Prostate gland (tissue), 2 donors: ENCODE measurements around the gene ADAMTS10. TPM values are rescaled to one million over a fixed set of nuclear protein-coding genes. Genes with fewer than 3 reads are reported as not detected.

Source experiments
- DNase-seq: peaks from one replicate; pipeline ENCODE4 v3.0.0-alpha.2; 2019; ENCODE audit warnings: low spot score
- H3K27ac ChIP-seq, 2 donors: fragments of 200-600 bp; sonication (generic); 2 replicates each; pipeline ENCODE4 v1.5.1; 2017 to 2019
- H3K27me3 ChIP-seq: fragments of 200-600 bp; sonication (generic); replicated peaks from 2 replicates; pipeline ENCODE4 v1.5.1; 2019; ENCODE audit not compliant: insufficient read depth
- H3K36me3 ChIP-seq, 2 donors: fragments of 200-600 bp; sonication (generic); 1 replicate in 1 of 2; 2 replicates in 1 of 2; pipeline versions ENCODE4 v1.5.1 to v1.8.1; 2017 to 2019
- H3K4me1 ChIP-seq: fragments of 200-600 bp; sonication (generic); replicated peaks from 2 replicates; pipeline ENCODE4 v1.5.1; 2019
- H3K4me3 ChIP-seq, 2 donors: fragments of 200-600 bp; sonication (generic); 2 replicates each; pipeline ENCODE4 v1.5.1; 2017 to 2019
- H3K9me3 ChIP-seq: fragments of 200-600 bp; sonication (generic); 2 replicates; pipeline ENCODE4 v1.5.1; 2017
- POLR2A ChIP-seq: fragments of 450-650 bp; IDR thresholded peaks from one replicate; pipeline ENCODE4 v1.6.1; 2016; ENCODE audit warnings: antibody characterized with exemption, mild to moderate bottlenecking
- POLR2AphosphoS5 ChIP-seq: sonication (generic); formaldehyde crosslinking; IDR thresholded peaks from one replicate; pipeline ENCODE4 v1.6.1; 2017; ENCODE audit warnings: antibody characterized with exemption
- WGBS: methylation state at CpG from one replicate; pipeline ENCODE4 v1.1.5; 2018; 5-methylcytosine and 5-hydroxymethylcytosine counted together
- intact Hi-C: fragments of 100-400 bp; cut with DNase I; formaldehyde crosslinking; loops from one replicate; pipeline ENCODE4 v1.14.2; 2022
- total RNA-seq, 2 donors: library from RNA; depleted of rRNA; stranded (reverse); fragments of >200 nt; gene quantifications; one replicate each; pipeline ENCODE4 v1.1.0, GENCODE V29; 2016
- TF ChIP-seq, protein P1 (sequence below), 4 experiments: fragments of 200-600 bp in 2 of 4; fragments of 450-650 bp in 2 of 4; sonication (generic) in 2 of 4; IDR thresholded peaks; 1 replicate in 3 of 4; 2 replicates in 1 of 4; pipeline ENCODE4 v1.5.1; 2016 to 2019; ENCODE audit warnings: antibody characterized with exemption in 4 of 4, mild to moderate bottlenecking in 2 of 4, moderate library complexity in 2 of 4

The ADAMTS10 gene
- total RNA-seq, 2 donors from 2014 or later, result 9.7 to 48.1 TPM

DNA sequence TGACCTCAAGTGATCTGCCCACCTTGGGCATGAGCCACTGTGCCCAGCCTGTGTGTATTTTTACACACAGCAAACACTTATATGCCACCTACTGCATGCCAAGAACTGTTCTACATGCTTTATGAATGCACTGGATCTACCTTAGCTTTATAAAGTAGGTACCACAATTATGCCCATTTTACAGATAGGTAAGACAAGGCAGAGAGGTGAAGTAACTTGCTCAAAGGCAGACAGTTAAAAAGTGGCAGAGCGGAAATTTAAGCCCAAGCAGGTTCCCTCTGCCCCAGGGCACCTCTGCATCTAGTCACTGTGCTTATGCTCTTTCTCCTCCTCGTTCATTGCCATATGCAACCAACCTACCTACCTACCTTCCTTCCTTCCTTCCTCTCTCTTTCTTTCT lies 10.5 kb downstream of the ADAMTS10 start:
- no peaks in the 10 kb centered on the region for H3K27me3 ChIP-seq
- WGBS, result 96% methylated on average over 2 of the region's 2 CpGs
- H3K27ac ChIP-seq, result no peak overlapping the region
- no peaks in the 10 kb centered on the region for H3K36me3 ChIP-seq
- intact Hi-C loops, result no loop called here
- H3K4me1 ChIP-seq, result no peaks in the 10 kb centered on the region
- H3K9me3 ChIP-seq, result no peaks in the 10 kb centered on the region
- no peak for TF ChIP-seq POLR2A
- TF ChIP-seq, protein P1, sequence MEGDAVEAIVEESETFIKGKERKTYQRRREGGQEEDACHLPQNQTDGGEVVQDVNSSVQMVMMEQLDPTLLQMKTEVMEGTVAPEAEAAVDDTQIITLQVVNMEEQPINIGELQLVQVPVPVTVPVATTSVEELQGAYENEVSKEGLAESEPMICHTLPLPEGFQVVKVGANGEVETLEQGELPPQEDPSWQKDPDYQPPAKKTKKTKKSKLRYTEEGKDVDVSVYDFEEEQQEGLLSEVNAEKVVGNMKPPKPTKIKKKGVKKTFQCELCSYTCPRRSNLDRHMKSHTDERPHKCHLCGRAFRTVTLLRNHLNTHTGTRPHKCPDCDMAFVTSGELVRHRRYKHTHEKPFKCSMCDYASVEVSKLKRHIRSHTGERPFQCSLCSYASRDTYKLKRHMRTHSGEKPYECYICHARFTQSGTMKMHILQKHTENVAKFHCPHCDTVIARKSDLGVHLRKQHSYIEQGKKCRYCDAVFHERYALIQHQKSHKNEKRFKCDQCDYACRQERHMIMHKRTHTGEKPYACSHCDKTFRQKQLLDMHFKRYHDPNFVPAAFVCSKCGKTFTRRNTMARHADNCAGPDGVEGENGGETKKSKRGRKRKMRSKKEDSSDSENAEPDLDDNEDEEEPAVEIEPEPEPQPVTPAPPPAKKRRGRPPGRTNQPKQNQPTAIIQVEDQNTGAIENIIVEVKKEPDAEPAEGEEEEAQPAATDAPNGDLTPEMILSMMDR (IDR thresholded peaks at IDR 0.05), result no peak
- TF ChIP-seq POLR2AphosphoS5, result no peak
- H3K4me3 ChIP-seq, result no peak overlapping the region
- DNase-seq, result no peak

GRCh38 chr19:8596168-8596567 lies 14.3 kb downstream of the ADAMTS10 start:
- H3K9me3 ChIP-seq, result no peaks in the 10 kb centered on the region
- no peaks in the 10 kb centered on the region for H3K4me1 ChIP-seq
- peak overlapping the region in 1 of 2 donors; percentile 57 for H3K27ac ChIP-seq
- no peak overlapping the region for H3K4me3 ChIP-seq
- TF ChIP-seq POLR2AphosphoS5, result no peak
- TF ChIP-seq, protein P1 (IDR thresholded peaks at IDR 0.05), result no peak
- TF ChIP-seq POLR2A, result no peak
- intact Hi-C loops, result no loop called here
- H3K36me3 ChIP-seq, result no peaks in the 10 kb centered on the region
- 83% methylated on average over 23 of the region's 23 CpGs for WGBS
- no peaks in the 10 kb centered on the region for H3K27me3 ChIP-seq
- no peak for DNase-seq

- no peak overlapping the region for H3K4me3 ChIP-seq
- no peaks in the 10 kb centered on the region for H3K4me1 ChIP-seq
- DNase-seq, result no peak
- H3K27ac ChIP-seq, result peak overlapping the region in 1 of 2 donors; percentile 57
- intact Hi-C loops, result no loop called here
- no peaks in the 10 kb centered on the region for H3K9me3 ChIP-seq
- H3K36me3 ChIP-seq, result no peaks in the 10 kb centered on the region
- TF ChIP-seq, protein P1 (IDR thresholded peaks at IDR 0.05), result no peak
- TF ChIP-seq POLR2A (no peak), POLR2AphosphoS5 (no peak)
- no peaks in the 10 kb centered on the region for H3K27me3 ChIP-seq
- WGBS, result 27% methylated on average over 15 of the region's 15 CpGs
Measured at GRCh38 chr19:8595651-8596050, 14.9 kb downstream of the ADAMTS10 start.

DNA sequence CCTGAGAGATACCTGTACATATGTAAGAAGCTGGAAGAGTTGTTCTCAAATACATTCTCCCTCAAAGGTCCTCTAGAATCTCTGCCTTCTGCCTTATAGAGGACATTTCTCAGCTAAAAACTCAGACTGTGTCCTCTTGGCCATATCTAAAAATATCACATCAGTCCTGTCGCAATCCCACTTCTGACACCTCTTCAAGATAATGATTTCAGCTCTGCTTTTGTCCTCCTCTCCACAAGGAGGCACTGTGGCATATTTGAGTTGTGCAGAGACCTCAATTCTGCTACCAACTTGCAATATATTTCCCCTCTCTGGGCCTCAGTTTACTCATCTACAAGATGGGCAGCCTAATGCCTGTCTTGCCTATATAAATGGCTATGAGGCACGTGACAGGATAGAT lies 16.6 kb downstream of the ADAMTS10 start:
- Histone ChIP-seq H3K9me3 (no peaks in the 10 kb centered on the region), H3K27me3 (no peaks in the 10 kb centered on the region), H3K27ac (no peak overlapping the region), H3K4me1 (no peaks in the 10 kb centered on the region), H3K4me3 (no peak overlapping the region), H3K36me3 (no peaks in the 10 kb centered on the region)
- 100% methylated on average over 2 of the region's 2 CpGs for WGBS
- DNase-seq, result no peak
- intact Hi-C loops, result no loop called here
- TF ChIP-seq, protein P1 (IDR thresholded peaks at IDR 0.05), result no peak
- TF ChIP-seq POLR2AphosphoS5, result no peak
- TF ChIP-seq POLR2A, result no peak

- Histone ChIP-seq H3K9me3 (no peaks in the 10 kb centered on the region), H3K27ac (no peak overlapping the region), H3K4me1 (no peaks in the 10 kb centered on the region), H3K27me3 (no peaks in the 10 kb centered on the region), H3K36me3 (no peaks in the 10 kb centered on the region), H3K4me3 (peak overlapping the region; percentile 9 to 15)
- under 1% methylated on average over 55 of the region's 55 CpGs for WGBS
- peak; percentile 77 for DNase-seq
- TF ChIP-seq POLR2A (no peak), POLR2AphosphoS5 (peak; percentile 36)
- TF ChIP-seq, protein P1 (IDR thresholded peaks at IDR 0.05), result no peak
- intact Hi-C loops, result no loop called here
Measured at GRCh38 chr19:8592231-8593009, 18.1 kb downstream of the ADAMTS10 start.
